NCI-H2081 treated with DMSO at 0.1 percent for 48 hours (cell line): ENCODE results near the gene PRIMPOL.
"Not testable (repeated sequence)": the region's sequence is repeated elsewhere in the genome, so short reads cannot be mapped to it uniquely, and the experiment has no call there.

Source experiments
- DNase-seq: peaks from one replicate; lab custom pipeline; 2025; lab: John Stamatoyannopoulos, UW

Gene PRIMPOL

DNA sequence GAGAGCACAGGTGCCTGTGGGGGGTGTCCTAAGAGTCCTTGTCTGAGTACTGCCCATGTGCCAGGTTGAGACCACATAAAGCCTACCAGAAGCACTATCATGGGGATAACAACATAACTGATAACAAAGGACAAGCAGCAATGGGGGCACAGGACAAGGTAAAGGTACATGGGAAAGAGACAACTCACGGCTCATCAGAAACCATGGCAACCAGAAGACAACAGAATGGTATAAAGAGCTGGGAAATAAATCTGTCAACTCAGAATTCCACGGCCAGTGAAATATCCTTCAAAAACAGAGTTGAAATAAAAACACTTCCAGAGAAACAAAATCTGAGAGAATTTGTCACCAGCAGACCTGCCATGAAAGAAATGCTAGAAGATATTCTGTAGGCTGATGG lies 64.3 kb downstream of the PRIMPOL start:
- no peak for DNase-seq

DNA sequence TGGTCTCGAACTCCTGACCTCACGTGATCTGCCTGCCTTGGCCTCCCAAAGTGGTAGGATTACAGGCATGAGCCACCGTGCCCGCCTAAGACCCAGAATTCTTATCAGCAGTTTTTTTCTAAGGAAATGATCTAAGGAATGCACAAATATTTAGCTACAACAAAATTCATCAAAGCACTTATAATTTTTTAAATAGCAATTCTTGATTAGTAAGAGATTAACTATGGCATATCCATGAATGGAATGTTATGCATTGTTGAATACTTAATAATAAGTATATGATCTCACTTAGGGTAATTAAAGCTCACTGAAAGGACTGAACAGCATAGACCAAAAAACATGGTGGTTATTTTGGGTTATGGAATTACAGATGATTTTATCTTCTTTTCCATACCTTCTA lies 66.0 kb downstream of the PRIMPOL start:
- no peak for DNase-seq

DNA sequence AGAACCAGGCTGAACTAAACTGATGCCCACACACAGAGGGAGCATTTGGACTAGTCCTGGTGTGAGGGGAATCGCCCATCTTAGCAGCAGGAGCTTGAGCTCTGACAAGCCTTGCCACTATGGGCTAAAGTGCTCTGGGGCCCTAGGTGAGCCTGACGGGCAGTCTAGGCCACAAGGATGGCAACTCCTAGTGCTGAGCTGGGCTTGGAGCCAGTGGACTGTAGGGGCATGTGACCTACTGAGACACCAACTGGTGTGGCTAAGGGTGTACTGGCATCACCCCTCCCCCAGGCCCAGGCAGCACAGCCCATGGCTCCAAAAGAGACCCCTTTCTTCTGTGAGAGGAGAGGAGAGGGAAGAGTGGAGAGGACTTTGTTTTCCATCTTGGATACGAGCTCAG lies 69.9 kb downstream of the PRIMPOL start:
- DNase-seq: no peak

DNA sequence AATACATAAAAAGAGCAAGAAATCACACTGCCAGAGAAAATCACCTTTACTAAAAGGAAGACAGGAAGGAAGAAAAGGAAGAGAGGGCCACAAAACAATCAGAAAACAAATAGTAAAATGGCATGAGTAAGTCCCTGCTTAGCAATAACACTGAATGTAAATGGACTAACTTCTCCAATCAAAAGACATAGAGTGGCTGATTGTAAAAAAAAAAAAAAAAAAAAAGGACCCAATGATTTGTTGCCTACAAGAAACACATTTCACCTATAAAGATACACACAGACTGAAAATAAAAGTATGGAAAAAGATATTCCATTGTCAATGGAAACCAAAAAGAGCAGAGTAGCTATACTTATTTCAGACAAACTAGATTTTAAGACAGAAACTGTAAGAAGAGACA lies 71.7 kb downstream of the PRIMPOL start:
- DNase-seq: no peak

DNA sequence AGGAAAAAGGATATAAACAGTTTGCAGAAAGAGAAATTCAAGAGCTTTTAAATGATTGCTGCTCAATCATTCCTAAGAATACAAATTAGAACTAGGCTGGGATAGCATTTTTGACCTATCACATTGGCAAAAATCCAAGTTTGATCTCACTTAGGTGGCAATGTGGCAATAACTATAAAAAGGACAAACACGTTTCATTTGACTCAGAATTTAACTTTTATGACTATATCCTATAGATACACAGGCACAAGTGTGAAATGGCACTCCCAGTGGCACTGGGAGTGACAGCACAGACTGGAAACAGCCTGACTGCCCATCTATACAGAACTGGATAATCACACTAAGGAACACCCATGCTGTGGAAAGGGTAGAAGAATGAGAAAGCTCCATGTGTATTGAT lies 73.3 kb downstream of the PRIMPOL start:
- no peak for DNase-seq

DNA sequence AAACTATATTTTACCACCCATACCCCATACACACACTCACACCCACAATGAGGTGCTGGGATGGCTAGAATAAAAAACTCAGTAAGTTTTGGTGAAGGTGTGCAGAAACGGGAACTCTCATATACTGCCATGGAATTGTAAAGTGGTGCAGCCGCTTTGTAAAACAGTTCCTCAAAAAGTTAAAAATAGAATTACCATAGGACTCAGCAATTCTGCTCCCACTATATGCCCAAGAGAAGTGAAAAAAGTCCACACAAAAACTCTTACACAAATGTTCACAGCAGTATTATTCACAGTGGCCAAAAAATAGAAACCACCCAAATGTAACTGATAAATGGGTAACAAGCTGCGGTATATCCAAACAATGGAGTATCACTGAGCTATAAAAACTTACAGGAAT lies 77.9 kb downstream of the PRIMPOL start:
- DNase-seq: no peak

DNA sequence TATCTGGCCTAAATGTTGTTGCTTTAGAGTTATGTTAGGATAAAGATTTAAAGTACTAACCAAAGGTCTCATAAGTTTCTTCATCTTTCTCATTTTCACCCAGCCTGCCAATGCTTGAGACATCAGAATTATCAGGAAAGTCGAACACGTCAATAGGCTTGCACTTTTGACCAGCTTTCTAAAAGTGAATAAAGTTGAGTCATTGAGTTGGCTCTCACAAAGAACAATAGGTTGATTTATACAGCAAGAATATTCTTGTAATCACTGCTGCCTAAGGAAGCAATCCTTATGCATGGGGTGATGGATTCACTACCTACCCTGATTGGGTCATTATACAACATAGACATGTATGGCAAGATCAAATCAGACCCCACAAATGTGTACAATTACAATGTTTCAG lies 79.3 kb downstream of the PRIMPOL start:
- DNase-seq: no peak

DNA sequence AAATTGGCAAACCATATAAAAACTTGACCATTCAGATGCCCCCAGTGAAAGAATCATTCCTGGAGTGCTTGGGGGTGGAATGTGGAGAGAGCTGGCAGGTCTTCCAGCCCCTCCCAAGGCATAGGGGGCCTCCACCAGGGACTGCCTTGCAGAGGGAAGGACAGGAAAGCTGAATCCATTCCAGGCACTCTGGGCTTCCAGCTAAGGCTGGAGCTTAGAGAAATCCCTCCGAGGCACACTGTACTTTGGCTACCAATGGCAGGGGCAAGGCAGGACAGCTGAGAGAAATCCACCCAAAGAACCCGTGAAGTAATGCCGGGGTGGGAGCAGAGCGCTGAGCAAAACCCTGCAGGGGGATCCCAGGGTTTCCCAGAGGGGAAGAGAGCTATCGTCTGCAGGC lies 80.4 kb downstream of the PRIMPOL start:
- DNase-seq: no peak

DNA sequence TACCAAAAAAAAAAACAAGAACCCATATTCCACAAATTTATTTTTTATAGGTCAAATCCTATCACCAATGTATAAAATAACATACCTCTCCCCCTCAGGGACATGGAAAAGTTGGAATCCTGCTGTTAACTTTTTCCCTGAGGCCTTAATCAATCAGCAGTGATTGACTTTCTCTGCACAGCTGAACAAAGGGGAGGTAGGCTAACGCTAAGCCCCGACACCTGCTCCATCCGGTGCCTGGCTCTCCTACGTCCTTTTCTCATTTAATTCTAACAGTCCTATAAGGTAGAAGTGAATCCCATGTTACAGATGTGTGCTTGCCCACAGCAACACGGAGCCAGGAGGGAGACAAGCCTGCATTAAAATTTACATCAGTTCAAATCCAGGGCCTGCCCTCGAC lies 81.5 kb downstream of the PRIMPOL start:
- DNase-seq: no peak

DNA sequence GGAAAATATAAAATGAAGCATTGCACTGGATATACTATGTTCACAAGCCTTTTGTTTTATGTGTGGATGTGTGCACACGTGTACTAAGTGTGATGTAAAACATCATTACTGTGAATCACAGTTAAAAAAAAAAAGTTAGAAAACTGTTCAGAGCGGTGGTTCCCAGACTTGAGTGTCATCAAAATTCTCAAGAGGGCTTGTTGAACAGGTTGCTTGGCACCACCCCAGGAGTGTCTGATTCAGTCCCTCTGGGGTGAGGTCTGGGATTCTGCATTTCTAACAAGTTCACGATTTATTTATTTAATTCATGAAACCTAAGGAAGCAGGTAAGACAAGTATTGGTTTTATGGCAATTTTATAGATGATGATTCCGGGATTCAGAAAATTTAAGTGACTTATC lies 82.6 kb downstream of the PRIMPOL start:
- DNase-seq: no peak

DNA sequence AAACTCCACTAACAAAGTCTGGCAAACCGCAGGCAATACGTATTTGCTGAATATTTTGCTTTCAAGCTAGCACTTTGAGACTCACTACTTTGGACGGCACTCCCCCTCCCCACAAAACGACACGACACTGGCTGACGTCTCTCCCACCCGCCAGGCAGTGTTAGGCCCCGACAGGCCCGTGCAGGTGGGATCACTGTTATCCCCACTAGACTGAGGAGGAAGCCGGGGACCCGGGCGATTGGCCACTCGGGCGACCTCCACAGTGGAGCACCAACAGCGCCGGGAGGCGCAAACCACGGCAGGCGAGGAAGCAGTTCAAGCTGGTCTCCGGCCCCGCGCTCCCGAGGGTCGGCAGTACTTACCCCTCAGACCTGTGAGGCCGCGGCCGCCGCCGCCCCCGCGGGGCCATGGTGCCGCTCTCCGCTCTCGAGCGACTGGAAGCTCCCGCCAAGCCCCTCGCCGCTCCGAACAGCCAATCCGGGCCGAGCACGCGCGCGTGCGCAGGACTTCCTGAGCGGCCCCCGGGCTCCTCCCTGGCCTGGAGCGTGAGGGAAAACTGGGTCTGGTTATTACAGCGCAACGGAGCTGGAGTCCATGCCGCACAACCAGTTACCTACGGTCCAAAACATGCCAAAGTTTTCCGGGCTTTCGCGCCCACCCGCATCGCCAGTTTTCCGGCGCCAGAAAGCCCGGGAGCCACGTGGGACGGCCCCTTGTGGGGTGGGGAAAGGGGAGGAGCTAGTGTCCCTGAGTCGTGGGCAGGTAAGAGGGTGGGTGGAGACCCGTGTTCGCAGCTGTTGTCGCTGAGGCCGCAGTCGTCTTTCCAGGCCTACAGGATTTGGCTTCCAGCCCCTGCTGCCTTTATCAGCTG lies 84.4 kb downstream of the PRIMPOL start, which contains the start of gene CENPU:
CENPU (minus strand) TSS at position 443 of the 871 bp plus-strand sequence; CDS start at position 409, 34 bp downstream.
- peak; percentile 91 for DNase-seq

DNA sequence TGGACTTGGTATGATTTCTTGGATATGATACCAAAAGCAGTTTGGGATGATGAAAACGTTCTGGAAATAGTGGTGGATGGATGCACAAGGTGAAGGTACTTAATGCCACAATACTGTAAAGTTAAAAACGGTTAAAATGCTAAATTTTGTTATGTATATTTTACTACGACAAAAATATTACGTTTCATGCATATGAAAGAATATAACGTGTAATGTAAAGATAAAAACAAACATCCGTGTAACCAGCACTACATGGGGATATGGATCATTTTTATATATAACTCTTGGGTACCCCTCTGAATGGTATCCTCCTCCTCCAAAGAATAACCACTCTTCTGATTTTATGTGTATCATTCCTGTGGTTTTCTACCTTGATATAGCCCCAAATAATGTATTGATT lies 85.2 kb downstream of the PRIMPOL start:
- DNase-seq: no peak

DNA sequence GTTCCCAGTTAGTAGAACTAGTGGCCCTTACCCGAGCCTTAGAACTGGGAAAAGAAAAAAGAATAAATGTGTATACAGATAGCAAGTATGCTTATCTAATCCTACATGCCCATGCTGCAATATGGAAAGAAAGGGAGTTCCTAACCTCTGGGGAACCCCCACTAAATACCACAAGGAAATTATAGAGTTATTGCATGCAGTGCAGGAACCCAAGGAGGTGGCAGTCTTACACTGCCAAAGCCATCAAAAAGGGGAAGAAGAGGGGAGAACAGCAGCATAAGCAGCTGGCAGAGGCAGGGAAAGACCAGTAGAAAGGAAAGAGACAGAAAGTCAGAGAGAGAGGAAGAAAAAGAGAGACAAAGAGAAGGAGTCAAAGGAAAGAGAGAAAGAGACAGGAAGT lies 90.0 kb downstream of the PRIMPOL start:
- not testable (repeated sequence) for DNase-seq

DNA sequence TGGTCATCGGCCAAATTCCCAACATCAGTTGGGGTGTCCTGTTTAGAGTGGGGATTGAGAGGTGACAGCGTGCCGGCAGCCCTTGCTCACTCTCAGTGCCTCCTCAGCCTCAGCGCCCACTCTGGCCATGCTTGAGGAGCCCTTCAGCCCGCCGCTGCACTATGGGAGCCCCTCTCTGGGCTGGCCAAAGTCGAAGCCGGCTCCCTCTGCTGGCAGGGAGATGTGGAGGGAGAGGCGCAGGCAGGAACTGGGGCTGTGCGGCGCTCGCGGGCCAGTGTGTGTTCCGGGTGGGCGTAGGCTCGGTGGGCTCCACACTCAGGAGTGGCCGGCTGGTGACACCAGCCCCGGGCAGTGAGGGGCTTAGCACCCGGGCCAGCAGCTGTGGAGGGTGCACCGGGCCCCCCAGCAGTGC lies 91.4 kb downstream of the PRIMPOL start:
- no peak for DNase-seq

DNA sequence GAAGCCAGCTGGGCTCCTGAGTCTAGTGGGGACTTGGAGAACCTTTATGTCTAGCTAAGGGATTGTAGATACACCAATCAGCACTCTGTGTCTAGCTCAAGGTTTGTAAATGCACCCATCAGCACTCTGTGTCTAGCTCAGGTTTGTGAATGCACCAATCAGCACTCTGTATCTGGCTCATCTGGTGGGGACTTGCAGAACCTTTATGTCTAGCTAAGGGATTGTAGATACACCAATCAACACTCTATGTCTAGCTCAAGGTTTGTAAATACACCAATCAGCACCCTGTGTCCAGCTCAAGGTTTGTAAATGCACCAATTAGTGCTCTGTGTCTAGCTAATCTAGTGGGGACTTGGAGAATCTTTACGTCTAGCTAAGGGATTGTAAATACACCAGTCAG lies 92.1 kb downstream of the PRIMPOL start:
- not testable (repeated sequence) for DNase-seq

DNA sequence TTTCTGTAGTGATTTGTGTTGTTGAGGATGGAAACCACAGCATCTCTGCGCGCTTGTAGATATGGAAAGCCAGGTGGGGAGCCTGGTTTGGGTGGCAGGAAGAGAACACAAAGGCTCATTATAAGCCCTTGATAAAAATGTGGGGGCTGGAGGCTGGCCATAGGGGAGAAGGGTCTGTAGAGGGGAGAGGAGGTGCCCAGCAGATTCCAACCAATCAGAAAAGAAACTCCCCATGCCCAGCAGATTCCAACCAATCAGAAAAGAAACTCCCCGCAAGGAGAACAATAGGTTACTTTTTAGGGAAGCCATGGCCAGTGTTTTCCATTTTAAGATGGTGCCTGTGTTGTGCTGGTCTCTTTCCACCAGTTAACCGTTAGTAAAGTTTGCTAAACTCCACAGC lies 94.1 kb downstream of the PRIMPOL start:
- DNase-seq: no peak

DNA sequence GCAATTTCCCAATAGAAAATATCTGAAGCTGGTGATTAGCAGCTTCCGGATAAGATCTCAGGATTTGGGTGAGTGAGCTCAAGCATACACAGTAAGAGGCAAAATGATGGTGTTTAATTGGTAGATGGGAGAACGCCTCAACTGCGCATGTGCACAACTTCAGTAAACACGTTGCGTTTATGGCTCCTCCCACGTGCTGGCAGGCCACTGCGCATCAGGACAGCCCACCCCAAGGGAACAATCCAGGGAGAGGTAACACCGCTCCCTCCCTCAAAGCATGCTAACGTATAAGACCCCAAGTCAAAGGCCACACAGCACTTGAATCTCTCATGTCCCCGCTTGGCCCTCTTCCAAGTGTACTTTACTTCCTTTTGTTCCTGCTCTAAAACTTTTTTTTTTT lies 94.7 kb downstream of the PRIMPOL start:
- no peak for DNase-seq
